ENCODE measurements around the gene PDRG1. TPM values are rescaled to one million over a fixed set of nuclear protein-coding genes. Genes with fewer than 3 reads are reported as not detected.
"Not testable (repeated sequence)": the region's sequence is repeated elsewhere in the genome, so short reads cannot be mapped to it uniquely, and the experiment has no call there.

The PDRG1 gene
- total RNA-seq, 1 donor: 3.7 TPM

- H3K4me3 ChIP-seq (ENCODE audit: low read length): no peak overlapping the region
- H3K4me1 ChIP-seq (ENCODE audit: insufficient read depth, low read length): peaks cover 21% of the 10 kb centered on the region
- H3K9me3 ChIP-seq (ENCODE audit: low read depth, low read length): no peaks in the 10 kb centered on the region
- H3K27me3 ChIP-seq (ENCODE audit: insufficient read depth, low read length): no peaks in the 10 kb centered on the region
Measured at GRCh38 chr20:31949877-31950646, 1.8 kb downstream of the PDRG1 start.

GRCh38 chr20:31948008-31948407 lies 3.8 kb downstream of the PDRG1 start:
- Histone ChIP-seq H3K27me3 (ENCODE audit: insufficient read depth, low read length) (no peaks in the 10 kb centered on the region), H3K4me1 (ENCODE audit: insufficient read depth, low read length) (peaks cover 21% of the 10 kb centered on the region), H3K4me3 (ENCODE audit: low read length) (no peak overlapping the region), H3K9me3 (ENCODE audit: low read depth, low read length) (no peaks in the 10 kb centered on the region)

DNA sequence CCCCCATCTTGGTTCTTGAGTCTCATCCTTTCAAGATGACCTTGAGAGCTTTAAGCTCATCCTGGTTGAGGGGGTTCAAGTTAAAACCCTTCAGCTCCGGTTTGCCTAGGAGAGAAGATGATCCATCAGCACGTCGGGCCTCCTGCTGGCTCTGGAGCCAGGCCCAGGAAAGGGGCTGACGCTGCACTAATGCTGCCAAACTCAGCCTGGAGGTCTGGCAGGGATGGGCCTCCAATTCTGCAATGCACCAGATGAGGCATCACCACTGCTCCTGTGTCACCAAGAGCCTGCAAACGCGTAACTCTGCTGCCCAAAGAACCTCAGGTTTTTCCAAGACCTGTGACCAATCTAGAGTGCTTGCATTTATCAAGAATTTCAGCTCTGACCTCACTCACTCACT lies 6.1 kb downstream of the PDRG1 start:
- no peaks in the 10 kb centered on the region for H3K27me3 ChIP-seq (ENCODE audit: insufficient read depth, low read length)
- peaks cover 10% of the 10 kb centered on the region for H3K4me1 ChIP-seq (ENCODE audit: insufficient read depth, low read length)
- no peak overlapping the region for H3K4me3 ChIP-seq (ENCODE audit: low read length)

GRCh38 chr20:31945319-31945718 lies 6.5 kb downstream of the PDRG1 start:
- Histone ChIP-seq H3K27me3 (ENCODE audit: insufficient read depth, low read length) (no peaks in the 10 kb centered on the region), H3K9me3 (ENCODE audit: low read depth, low read length) (no peaks in the 10 kb centered on the region), H3K4me3 (ENCODE audit: low read length) (no peak overlapping the region), H3K4me1 (ENCODE audit: insufficient read depth, low read length) (peaks cover 5% of the 10 kb centered on the region)

More for the DNA sequence above, 6.1 kb downstream of the PDRG1 start:
- no peaks in the 10 kb centered on the region for H3K9me3 ChIP-seq (ENCODE audit: low read depth, low read length)

DNA sequence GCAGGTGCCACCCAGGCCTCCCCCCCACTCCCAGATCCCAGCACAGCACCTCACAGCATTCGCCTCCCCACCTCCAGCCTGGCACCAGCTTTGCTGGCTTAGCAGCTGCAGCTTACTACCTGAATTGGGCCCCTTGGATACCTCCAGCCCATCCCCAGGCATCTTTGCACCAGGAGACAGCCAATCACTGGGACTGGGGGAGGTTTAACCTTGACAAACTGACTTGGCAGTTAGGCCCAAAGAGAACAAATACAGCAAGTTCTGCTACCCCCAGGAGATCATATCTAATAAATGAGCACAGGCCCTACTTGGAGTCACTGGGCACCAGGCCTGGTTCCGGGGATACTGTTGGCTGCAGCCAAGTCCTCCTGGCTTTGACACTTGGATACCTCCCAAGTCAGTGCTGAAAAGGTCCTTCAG lies 8.8 kb downstream of the PDRG1 start:
- no peaks in the 10 kb centered on the region for H3K9me3 ChIP-seq (ENCODE audit: low read depth, low read length)
- no peaks in the 10 kb centered on the region for H3K4me1 ChIP-seq (ENCODE audit: insufficient read depth, low read length)
- no peaks in the 10 kb centered on the region for H3K27me3 ChIP-seq (ENCODE audit: insufficient read depth, low read length)
- no peak overlapping the region for H3K4me3 ChIP-seq (ENCODE audit: low read length)

DNA sequence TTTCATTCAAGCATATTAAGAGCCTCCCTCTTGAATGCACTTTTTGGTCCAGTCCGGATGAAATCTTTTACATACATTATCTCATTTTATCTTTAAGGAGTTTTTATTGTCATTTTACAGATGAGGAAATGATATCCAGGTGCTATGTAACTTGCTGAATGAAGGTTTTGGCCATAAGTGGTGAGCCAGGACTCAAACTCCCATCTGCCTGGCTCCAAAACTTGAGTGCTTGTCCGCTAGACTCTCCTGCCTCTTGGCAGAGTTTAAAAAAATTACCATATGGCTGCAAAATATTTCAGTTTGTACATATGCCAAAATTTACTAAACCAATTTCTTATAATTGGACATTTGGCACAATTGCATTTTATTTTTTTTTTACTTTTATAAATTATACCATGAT lies 12.2 kb downstream of the PDRG1 start:
- no peak overlapping the region for H3K4me3 ChIP-seq (ENCODE audit: low read length)
- H3K27me3 ChIP-seq (ENCODE audit: insufficient read depth, low read length): no peaks in the 10 kb centered on the region
- H3K4me1 ChIP-seq (ENCODE audit: insufficient read depth, low read length): no peaks in the 10 kb centered on the region
- no peaks in the 10 kb centered on the region for H3K9me3 ChIP-seq (ENCODE audit: low read depth, low read length)

DNA sequence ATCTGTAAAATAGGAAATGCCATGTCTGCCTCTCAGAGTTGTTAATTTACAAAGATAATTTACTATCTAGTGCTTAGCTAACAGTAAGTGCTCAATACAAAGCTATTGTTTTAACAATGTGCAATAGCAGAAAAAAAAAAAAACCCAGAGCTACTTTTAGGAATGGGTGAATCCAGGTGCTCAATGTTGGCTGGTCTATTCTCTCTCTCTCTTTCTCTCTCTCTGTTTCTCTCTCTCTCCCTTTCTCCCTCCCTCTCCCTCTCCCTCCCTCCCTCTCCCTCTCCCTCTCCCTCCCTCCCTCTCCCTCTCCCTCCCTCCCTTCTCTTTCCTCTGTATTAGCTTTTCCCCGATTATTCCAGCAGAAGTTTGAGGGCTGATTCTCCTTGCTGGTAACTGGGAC lies 14.0 kb downstream of the PDRG1 start:
- no peak overlapping the region for H3K4me3 ChIP-seq (ENCODE audit: low read length)
- H3K9me3 ChIP-seq (ENCODE audit: low read depth, low read length): no peaks in the 10 kb centered on the region
- no peaks in the 10 kb centered on the region for H3K4me1 ChIP-seq (ENCODE audit: insufficient read depth, low read length)
- no peaks in the 10 kb centered on the region for H3K27me3 ChIP-seq (ENCODE audit: insufficient read depth, low read length)

- Histone ChIP-seq H3K27me3 (ENCODE audit: insufficient read depth, low read length) (no peaks in the 10 kb centered on the region), H3K4me1 (ENCODE audit: insufficient read depth, low read length) (no peaks in the 10 kb centered on the region), H3K4me3 (ENCODE audit: low read length) (no peak overlapping the region), H3K9me3 (ENCODE audit: low read depth, low read length) (no peaks in the 10 kb centered on the region)
Measured at GRCh38 chr20:31936420-31936819, 15.4 kb downstream of the PDRG1 start.

GRCh38 chr20:31934968-31935764 lies 16.7 kb downstream of the PDRG1 start:
- Histone ChIP-seq H3K4me3 (ENCODE audit: low read length) (no peak overlapping the region), H3K4me1 (ENCODE audit: insufficient read depth, low read length) (no peaks in the 10 kb centered on the region), H3K9me3 (ENCODE audit: low read depth, low read length) (no peaks in the 10 kb centered on the region), H3K27me3 (ENCODE audit: insufficient read depth, low read length) (no peaks in the 10 kb centered on the region)

DNA sequence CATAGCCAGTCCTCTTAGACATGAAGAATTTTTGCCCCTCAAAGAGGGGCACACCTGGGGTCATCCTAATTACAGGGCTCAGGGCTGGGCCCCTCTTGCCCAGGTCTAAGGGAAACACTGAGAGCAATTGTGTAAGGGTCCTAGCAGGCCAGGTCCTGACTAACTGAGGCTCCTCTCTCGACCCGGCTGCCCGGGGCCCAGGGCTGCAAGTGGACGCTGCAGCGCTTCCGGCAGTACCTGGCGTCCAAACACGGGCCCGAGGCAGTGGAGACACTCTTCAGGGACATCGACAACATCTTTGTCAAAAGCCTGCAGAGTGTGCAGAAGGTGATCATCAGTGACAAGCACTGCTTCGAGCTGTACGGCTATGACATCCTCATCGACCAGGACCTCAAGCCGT lies 17.4 kb downstream of the PDRG1 start:
- H3K27me3 ChIP-seq (ENCODE audit: insufficient read depth, low read length): no peaks in the 10 kb centered on the region
- no peaks in the 10 kb centered on the region for H3K4me1 ChIP-seq (ENCODE audit: insufficient read depth, low read length)
- H3K9me3 ChIP-seq (ENCODE audit: low read depth, low read length): no peaks in the 10 kb centered on the region
- H3K4me3 ChIP-seq (ENCODE audit: low read length): no peak overlapping the region

GRCh38 chr20:31933698-31934097 lies 18.1 kb downstream of the PDRG1 start:
- Histone ChIP-seq H3K9me3 (ENCODE audit: low read depth, low read length) (no peaks in the 10 kb centered on the region), H3K27me3 (ENCODE audit: insufficient read depth, low read length) (peaks cover 2% of the 10 kb centered on the region), H3K4me1 (ENCODE audit: insufficient read depth, low read length) (no peaks in the 10 kb centered on the region), H3K4me3 (ENCODE audit: low read length) (no peak overlapping the region)

DNA sequence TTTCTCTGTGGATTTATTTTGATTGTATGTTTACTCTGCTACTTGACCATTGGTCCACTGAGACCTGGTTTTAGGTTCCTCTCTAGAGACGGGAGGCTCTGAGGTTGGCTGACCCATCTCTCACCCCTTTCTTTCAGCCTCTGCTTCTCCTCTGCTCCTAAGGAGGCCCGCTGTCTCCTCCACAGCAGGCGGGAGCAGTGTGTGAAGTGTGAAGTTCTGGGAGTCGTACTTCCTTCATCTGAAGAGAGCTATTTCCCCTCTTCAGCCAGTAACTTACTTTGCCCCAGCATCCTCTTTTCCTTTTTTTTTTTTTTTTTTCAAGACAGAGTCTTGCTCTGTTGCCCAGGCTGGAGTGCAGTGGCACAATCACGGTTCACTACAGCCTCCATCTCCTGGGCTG lies 21.1 kb downstream of the PDRG1 start:
- Histone ChIP-seq H3K27me3 (ENCODE audit: insufficient read depth, low read length) (peaks cover 3% of the 10 kb centered on the region), H3K4me3 (ENCODE audit: low read length) (no peak overlapping the region), H3K4me1 (ENCODE audit: insufficient read depth, low read length) (no peaks in the 10 kb centered on the region), H3K9me3 (ENCODE audit: low read depth, low read length) (no peaks in the 10 kb centered on the region)

- not testable (repeated sequence) for H3K27me3 ChIP-seq (ENCODE audit: insufficient read depth, low read length); H3K4me1 ChIP-seq (ENCODE audit: insufficient read depth, low read length); H3K9me3 ChIP-seq (ENCODE audit: low read depth, low read length); H3K4me3 ChIP-seq (ENCODE audit: low read length)
Measured at GRCh38 chr20:31929631-31930030, 22.2 kb downstream of the PDRG1 start.

- peaks cover 3% of the 10 kb centered on the region for H3K27me3 ChIP-seq (ENCODE audit: insufficient read depth, low read length)
- no peaks in the 10 kb centered on the region for H3K4me1 ChIP-seq (ENCODE audit: insufficient read depth, low read length)
- H3K4me3 ChIP-seq (ENCODE audit: low read length): no peak overlapping the region
- no peaks in the 10 kb centered on the region for H3K9me3 ChIP-seq (ENCODE audit: low read depth, low read length)
Measured at GRCh38 chr20:31927627-31928159, 24.2 kb downstream of the PDRG1 start.

- H3K4me1 ChIP-seq (ENCODE audit: insufficient read depth, low read length): no peaks in the 10 kb centered on the region
- no peak overlapping the region for H3K4me3 ChIP-seq (ENCODE audit: low read length)
- no peaks in the 10 kb centered on the region for H3K9me3 ChIP-seq (ENCODE audit: low read depth, low read length)
- H3K27me3 ChIP-seq (ENCODE audit: insufficient read depth, low read length): peaks cover 3% of the 10 kb centered on the region
Measured at GRCh38 chr20:31926493-31926892, 25.4 kb downstream of the PDRG1 start.

All from mononuclear cell (primary cell).